HG02798 (cell line): Measurements from ENCODE around the gene ALB.

Experiments used
- ATAC-seq: cut with Tn5 transposase; IDR thresholded peaks from one replicate; pipeline ENCODE4 v1.9.1; 2021; ENCODE audit warnings: mild to moderate bottlenecking; ENCODE audit not compliant: unreplicated experiment, poor library complexity

The ALB gene

DNA sequence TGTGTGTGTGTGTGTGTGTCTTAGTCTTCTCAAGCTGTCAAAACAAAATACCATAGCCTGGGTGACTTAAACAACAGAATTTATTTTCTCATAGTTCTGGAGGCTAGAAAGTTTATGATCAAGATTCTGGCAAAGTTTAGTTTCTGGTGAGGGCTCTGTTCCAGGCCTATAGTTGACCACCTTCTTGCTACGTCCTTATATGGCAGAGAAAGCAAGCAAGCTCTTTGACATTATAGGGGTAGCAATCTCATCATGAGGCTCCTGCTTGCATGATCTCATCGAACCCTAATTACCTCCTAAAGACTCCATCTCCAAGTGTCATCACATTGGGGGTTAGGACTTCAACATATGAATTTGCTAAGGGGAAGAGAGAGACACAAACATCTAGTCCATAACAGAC lies 25.0 kb downstream of the ALB start:
- ATAC-seq = no peak

DNA sequence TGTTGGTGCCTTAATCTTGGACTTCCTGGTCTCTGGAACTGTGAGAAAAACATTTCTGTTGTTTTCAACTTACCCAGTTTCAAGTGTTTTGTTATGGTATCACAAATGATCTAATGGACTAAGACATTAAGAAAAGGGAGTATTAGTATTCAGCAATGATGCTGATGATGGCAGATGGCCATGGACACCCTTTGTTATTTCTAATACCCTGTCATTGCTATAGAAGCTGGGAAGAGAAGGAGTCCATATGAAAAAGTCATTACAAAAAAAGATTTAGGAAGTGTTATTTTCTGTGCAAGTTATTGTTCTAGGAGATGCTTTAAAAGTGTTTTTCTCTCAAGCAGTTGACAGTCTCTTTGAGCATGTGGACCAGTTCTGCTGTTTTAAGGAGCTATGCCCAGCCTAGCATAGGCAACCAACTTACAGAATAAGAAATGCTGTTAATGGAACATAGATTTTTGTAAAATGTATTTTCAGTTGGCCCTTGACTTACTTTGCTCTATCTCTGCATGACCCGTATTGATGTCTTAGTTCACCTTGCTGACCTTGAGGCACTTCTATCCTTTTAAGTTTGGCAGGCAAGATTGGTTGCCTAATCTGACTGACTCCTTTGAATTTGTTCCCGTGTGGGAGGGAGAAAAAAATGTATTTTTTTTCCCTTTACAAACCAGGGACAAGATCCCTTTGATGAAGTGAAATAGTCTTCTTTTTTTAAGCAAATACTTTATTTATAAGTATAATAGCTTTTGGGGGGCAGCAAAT lies 25.9 kb downstream of the ALB start:
- ATAC-seq = no peak

DNA sequence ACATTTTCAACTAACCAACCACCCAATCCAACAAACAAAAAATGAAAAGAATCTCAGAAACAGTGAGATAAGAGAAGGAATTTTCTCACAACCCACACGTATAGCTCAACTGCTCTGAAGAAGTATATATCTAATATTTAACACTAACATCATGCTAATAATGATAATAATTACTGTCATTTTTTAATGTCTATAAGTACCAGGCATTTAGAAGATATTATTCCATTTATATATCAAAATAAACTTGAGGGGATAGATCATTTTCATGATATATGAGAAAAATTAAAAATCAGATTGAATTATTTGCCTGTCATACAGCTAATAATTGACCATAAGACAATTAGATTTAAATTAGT lies 27.7 kb downstream of the ALB start:
- no peak for ATAC-seq

DNA sequence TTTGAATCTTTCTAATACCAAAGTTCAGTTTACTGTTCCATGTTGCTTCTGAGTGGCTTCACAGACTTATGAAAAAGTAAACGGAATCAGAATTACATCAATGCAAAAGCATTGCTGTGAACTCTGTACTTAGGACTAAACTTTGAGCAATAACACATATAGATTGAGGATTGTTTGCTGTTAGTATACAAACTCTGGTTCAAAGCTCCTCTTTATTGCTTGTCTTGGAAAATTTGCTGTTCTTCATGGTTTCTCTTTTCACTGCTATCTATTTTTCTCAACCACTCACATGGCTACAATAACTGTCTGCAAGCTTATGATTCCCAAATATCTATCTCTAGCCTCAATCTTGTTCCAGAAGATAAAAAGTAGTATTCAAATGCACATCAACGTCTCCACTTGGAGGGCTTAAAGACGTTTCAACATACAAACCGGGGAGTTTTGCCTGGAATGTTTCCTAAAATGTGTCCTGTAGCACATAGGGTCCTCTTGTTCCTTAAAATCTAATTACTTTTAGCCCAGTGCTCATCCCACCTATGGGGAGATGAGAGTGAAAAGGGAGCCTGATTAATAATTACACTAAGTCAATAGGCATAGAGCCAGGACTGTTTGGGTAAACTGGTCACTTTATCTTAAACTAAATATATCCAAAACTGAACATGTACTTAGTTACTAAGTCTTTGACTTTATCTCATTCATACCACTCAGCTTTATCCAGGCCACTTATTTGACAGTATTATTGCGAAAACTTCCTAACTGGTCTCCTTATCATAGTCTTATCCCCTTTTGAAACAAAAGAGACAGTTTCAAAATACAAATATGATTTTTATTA lies 28.3 kb downstream of the ALB start:
- ATAC-seq = no peak

DNA sequence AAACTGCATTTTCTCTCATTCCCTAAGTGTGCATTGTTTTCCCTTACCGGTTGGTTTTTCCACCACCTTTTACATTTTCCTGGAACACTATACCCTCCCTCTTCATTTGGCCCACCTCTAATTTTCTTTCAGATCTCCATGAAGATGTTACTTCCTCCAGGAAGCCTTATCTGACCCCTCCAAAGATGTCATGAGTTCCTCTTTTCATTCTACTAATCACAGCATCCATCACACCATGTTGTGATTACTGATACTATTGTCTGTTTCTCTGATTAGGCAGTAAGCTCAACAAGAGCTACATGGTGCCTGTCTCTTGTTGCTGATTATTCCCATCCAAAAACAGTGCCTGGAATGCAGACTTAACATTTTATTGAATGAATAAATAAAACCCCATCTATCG lies 29.1 kb downstream of the ALB start:
- no peak for ATAC-seq

DNA sequence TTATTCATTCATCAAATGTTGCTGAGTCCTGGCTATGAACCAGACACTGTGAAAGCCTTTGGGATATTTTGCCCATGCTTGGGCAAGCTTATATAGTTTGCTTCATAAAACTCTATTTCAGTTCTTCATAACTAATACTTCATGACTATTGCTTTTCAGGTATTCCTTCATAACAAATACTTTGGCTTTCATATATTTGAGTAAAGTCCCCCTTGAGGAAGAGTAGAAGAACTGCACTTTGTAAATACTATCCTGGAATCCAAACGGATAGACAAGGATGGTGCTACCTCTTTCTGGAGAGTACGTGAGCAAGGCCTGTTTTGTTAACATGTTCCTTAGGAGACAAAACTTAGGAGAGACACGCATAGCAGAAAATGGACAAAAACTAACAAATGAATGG lies 30.2 kb downstream of the ALB start:
- peak; percentile 68 for ATAC-seq

DNA sequence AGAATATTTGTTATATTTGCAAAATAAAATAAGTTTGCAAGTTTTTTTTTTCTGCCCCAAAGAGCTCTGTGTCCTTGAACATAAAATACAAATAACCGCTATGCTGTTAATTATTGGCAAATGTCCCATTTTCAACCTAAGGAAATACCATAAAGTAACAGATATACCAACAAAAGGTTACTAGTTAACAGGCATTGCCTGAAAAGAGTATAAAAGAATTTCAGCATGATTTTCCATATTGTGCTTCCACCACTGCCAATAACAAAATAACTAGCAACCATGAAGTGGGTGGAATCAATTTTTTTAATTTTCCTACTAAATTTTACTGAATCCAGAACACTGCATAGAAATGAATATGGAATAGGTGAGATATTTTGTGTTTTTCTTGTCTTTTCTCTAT lies 31.9 kb downstream of the ALB start, which contains the start of gene AFP:
AFP (plus strand) TSS at position 238 of the 400 bp plus-strand sequence; CDS start at position 280, 42 bp downstream.
- no peak for ATAC-seq

DNA sequence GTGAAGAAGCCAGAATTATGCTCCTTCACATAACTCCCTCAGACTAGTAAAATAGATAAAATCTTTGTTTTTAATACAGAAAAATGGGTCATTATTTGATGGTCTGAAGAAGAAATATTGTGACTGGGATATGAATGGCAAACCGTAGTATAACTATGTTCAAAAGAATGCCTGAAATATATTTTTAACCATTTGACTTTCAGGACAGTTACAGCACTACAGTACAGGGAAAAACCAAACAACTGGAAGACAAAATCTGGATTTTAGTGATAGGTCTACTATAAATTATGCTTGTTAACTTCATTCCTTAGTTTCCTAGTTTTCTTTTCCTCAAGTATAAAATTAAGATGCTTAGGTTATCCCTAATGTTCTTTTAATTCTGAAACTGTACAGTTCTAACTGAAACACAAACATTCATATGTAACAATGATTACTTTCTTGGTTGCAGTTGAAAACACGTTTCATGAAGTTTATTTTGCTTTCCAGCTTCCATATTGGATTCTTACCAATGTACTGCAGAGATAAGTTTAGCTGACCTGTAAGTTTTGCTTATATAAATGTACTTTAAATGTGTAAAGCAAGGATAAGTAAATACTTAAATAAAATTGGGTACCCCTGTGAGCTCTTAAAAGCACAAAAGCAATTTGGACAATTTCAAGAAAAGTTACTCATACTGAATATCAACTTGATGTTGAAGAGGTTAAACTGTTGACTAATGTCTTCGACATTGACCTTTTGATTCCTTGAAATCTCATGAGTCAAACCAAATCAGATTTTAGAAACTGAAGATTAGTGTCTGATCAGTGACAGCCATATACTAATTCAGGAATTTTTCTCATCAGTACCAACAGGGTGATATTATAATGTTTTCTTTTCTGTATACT lies 32.8 kb downstream of the ALB start:
- ATAC-seq = no peak

DNA sequence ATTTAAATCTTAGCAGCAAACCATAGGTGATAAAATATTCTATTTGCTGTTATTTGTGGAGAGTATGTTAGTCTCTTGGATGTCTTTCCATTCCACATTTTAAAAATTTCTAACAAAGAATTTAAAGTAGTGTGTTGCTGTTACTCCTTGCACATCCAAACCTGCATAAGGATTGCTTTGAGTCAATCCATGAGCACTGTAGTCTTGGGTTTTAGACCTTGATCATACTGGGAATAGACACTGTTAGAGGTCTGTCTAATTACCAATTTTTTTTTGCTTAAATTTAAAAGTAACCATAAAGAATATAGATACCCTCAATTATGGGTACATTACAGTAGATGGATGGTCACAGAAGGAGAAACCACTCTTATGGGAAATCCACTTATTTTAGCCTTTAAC lies 33.5 kb downstream of the ALB start:
- ATAC-seq = no peak

DNA sequence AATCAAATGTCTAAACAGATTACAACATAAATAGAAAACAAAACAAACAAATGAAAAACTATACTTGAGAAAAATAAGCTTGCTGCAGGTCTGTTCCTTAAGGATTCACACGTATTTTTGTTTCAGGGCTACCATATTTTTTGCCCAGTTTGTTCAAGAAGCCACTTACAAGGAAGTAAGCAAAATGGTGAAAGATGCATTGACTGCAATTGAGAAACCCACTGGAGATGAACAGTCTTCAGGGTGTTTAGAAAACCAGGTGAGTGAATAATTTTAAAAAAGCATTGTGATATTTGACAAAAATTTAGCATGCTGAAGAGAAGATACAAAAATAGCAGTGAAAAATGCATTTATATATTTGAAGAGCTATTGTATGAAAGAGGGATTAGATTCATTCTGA lies 34.0 kb downstream of the ALB start:
- ATAC-seq = no peak

DNA sequence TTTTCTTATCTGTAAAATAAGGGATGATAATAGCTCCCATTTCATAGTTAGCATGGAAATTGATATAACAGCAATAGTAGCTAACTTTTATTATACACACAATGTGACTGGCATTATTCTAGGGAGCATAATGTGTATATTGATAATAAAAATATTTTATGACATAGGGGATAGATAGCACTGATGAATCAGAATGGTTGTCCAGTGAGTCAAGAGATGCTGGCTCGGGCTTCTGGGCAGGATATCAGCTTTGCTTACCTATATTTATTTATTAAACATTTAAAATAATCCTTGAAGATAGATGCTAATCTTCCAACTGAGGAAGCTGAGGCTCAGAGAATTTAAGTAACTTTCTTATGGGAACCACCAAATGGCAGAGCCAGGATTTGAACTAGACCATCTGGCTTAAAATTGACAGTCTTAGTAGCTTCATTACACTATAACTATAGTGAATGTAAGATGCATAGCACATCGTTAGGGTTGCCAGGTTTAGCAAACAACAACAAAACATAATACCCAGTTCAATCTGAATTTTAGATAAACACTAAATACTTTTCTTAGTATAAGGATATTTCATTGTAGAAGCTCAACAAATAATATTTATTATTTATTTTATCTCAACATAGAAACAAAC lies 34.6 kb downstream of the ALB start:
- ATAC-seq = no peak

DNA sequence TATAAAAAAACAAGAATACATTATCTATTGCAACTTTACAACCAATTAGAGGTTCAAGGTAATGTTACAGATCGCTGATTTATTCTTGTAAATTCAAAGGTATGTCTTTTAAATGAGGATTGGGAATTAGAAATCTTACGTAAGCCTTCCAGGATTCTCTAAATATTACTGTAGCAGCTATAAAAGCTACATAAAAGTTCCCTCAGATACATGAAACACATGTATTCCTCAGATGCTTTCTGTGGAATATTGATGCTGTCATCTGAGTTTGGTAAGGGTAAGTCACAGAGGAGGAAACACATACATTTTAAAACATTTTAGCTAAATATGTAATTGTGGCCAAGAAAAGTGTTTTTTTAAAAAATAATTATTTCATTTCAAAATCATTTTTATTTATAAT lies 35.4 kb downstream of the ALB start:
- ATAC-seq = no peak

DNA sequence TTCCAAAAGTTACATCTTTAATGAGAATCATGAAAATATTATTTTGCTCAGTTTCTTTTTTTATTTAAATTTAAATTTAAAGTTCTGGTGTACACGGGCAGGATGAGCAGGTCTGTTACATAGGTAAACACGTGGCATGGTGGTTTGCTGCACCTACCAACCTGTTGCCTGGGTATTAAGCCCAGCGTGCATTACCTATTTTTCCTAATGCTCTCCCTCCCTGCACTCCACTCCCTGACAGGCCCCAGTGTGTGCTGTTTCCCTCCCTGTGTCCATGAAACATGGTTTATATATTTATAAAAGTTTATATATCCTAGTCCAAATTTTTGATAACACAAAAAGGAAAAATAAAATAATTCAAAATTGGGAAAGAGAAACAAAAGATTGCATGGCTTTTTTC lies 35.9 kb downstream of the ALB start:
- no peak for ATAC-seq

DNA sequence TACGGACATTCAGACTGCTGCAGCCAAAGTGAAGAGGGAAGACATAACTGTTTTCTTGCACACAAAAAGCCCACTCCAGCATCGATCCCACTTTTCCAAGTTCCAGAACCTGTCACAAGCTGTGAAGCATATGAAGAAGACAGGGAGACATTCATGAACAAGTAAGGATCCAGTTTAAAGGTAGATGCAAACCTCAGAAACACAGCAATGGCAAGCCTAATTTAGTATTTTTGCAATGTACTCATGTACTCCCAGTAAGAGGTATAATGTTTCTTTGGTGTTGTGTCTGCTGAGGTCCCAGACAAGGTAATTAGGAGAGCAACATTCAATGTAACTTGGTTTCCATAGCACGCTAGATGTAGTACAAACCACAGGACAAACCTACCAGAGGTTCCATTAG lies 36.6 kb downstream of the ALB start:
- no peak for ATAC-seq

DNA sequence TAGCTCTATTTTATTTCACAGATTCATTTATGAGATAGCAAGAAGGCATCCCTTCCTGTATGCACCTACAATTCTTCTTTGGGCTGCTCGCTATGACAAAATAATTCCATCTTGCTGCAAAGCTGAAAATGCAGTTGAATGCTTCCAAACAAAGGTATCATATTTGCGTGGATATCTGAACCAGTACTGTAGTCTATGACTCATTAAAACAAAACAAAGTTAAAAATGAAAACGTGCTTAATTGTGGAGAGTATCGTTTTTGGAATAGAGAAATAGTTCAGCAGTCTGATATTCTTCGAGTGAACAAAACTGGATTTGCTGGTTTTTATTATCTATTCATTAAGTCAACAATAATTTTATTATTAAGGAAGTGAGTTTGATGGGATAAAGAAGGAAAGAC lies 38.2 kb downstream of the ALB start:
- no peak for ATAC-seq

DNA sequence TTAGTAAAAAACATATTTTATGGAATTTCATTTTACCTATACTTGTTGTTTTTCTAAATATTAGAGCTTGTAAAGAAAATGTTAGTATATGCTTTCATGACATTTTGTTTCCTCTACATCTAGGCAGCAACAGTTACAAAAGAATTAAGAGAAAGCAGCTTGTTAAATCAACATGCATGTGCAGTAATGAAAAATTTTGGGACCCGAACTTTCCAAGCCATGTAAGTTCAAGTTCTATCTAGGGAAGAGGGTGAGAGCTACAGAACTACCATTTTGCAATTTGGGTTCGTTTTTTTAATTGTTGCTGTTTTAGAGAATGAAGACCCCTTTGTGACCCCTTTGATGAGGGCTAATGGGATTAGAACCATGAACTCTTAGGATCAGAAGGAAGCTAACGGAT lies 39.1 kb downstream of the ALB start:
- no peak for ATAC-seq

DNA sequence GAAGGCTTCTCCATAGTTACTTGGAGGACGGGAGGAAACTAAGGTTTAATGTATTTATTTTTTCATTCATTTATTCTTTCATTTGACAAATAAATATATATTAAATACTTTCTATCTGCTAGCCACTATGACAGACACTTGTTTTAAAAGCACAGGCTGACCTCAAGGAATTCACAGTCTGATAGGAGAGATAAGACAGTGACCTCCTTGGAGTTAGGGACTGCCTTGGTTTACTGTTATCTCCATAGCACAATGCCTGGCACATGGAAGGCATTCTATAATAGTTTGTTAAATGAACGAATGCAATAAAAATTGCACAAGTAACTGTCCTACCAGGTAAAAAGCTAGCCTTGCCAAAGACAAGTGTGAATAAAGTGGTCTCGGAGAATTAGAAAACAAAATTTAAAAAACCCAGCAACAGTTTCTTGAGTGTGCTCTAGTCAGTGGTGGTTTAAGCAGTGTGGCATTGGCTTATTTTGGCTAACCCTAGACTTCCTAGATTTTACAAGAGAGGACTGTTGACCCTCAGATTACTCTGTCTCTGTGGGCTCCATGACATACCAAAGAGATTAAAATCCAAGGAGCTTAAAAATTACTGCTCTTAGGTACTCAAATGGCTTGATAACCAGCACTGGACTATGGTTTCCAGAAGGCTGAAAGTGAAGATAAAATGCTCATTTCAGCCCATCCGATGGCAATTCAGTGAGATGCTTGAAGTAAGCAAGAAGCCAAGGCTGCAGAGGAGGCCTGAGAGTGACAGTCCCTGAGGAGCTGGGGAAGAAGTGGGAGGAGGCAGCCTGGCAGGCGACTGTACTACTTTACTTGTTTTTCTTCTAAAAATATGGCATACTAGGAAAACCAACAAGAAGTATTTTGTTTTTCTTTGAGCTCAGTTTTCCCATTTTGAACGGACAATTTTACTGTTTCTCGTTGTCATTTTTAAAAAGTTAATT lies 41.6 kb downstream of the ALB start:
- ATAC-seq = no peak

DNA sequence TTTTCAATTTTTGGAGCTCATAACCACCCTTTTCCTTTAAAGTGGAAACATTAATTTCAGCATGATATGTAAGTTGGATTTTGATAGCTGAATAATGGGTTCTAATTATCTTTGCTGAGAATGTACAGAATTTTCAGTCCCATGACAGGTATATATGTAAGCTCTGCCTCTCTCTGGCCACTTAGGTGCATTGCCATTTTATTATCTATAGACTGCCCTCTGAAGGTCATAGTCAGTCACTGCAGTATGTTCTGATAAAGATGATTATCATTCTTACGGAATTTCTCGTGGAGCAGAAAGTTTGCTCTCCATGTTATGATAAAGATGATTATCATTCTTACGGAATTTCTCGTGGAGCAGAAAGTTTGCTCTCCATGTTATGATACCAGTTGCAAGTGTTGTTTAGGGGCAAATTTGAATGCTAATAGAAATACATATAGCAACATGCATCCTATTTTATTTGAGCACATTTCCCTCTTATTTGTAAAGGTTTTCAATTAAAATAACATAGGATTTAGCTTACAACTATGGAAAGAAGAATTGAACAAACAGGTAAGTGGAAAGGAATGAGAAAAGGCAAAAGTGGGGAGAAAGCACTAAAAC lies 42.4 kb downstream of the ALB start:
- peak; percentile 99 for ATAC-seq

DNA sequence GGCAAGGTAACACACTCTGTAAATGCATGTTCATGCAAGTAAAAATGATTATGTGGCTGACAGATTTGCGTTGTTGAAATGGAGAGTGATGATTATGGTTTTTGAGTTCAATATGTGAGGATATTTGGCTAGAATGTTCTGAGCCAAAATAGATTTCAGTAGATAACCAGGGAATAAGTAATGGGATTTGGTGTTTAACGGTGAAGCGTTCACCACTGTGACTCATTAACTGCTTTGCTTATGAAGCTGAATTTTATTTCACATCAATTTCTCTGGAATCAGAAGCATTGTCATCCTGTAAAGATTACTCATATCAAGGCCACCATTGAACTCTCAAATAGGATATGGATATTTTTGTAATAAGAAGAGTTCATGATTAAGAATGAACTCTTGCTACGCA lies 43.6 kb downstream of the ALB start:
- ATAC-seq = no peak
